Measurements from ENCODE around the gene GMIP. TPM values are rescaled to one million over a fixed set of nuclear protein-coding genes. Genes with fewer than 3 reads are reported as not detected.

GMIP gene
- total RNA-seq = 11.6 and 29.2 TPM in 2 replicates

DNA sequence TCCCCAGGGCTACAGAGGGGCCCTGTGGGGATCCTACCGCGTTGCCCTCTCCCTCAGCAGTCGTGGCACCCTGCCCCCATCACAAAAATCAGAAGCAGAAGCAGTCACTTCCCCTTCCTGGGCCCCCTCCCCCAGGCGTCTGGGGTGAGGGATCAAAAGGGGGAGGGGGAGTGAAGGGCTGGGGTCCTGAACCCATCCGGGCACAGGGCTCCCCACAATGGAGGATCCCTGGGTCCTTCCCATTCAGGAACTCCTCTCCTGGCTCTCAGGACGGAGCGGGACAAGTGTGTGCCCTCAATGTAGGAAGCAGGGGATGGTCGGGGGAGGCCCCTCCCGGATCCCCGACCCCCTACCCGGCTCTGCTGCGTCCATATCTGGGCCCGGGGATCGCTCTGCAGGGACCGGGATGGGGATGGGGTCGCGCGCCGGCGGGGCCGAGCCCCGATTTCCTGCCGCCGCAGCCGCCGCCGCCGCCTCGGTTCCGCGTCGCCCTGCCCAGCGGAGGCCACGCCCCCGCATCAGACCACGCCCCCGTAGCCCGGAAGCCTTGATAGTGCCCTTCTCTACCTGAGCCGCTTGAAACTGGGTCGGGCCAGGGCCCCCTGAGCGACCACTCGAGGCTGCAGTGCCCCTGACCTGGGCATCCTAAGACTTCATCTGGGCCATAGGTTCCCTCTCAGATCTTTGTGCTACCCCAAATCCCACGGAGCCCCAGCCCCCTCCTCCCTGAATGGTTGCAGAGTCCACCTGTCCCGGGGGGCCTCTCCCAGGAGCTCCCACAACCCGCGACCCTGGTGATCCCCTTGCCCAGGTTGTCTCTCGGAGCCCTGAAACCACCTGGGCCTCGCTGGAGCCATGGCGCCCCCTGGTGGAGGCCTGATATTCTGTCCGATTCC is at the start of gene GMIP:
Gene GMIP (minus strand): TSS at position 500 of the 896 bp plus-strand sequence. CDS start 128 bp downstream, at position 372.

GRCh38 chr19:19668230-19669012 is 25.0 kb upstream of the GMIP start, which contains the start of gene ZNF101:
TSS of gene ZNF101 (plus strand) at chr19:19668839. CDS start at chr19:19668964, 125 bp downstream.

GRCh38 chr19:19663256-19664120 is 20.0 kb upstream of the GMIP start, which contains the start of gene ATP13A1:
TSS of gene ATP13A1 (minus strand) at chr19:19663676. CDS start at chr19:19663666, 10 bp downstream.

GRCh38 chr19:19627621-19628500 is 15.6 kb downstream of the GMIP start, which contains the start of gene LPAR2:
TSS of gene LPAR2 (minus strand) at chr19:19628220. CDS start at chr19:19627275, 945 bp downstream.

GRCh38 chr19:19618219-19619051 is 25.0 kb downstream of the GMIP start, which contains the start of gene PBX4:
TSS of gene PBX4 (minus strand) at chr19:19618687. CDS start at chr19:19618629, 58 bp downstream.

Other genes with a start within 250 kb of the GMIP start
- 57.1 and 57.8 TPM in 2 replicates for gene GATAD2A, start 238.0 kb downstream of the GMIP start, total RNA-seq
- 0.34 and 1.3 TPM in 2 replicates for gene TSSK6, start 128.1 kb downstream of the GMIP start, total RNA-seq
- gene NDUFA13, start 127.4 kb downstream of the GMIP start, total RNA-seq = 125 and 206 TPM in 2 replicates
- gene YJEFN3, start 114.7 kb downstream of the GMIP start, total RNA-seq = 0.46 and 1.3 TPM in 2 replicates
- 0.08 and 0.31 TPM in 2 replicates for gene CILP2, start 105.4 kb downstream of the GMIP start, total RNA-seq
- 0.46 and 0.86 TPM in 2 replicates for gene PBX4, start 25.0 kb downstream of the GMIP start, total RNA-seq
- 27.2 and 37.4 TPM in 2 replicates for gene LPAR2, start 15.4 kb downstream of the GMIP start, total RNA-seq
- gene ATP13A1, start 20.0 kb upstream of the GMIP start, total RNA-seq = 49.8 and 75.9 TPM in 2 replicates
- gene ZNF101, start 25.2 kb upstream of the GMIP start, total RNA-seq = 3.6 and 4.4 TPM in 2 replicates
- gene ZNF14, start 89.5 kb upstream of the GMIP start, total RNA-seq = 1.4 and 1.7 TPM in 2 replicates
- 8.7 and 10.6 TPM in 2 replicates for gene ZNF506, start 178.1 kb upstream of the GMIP start, total RNA-seq
- gene ZNF253, start 222.2 kb upstream of the GMIP start, total RNA-seq = 1.1 and 2.2 TPM in 2 replicates

All from hair follicular keratinocyte (primary cell).